Mononuclear cell (primary cell): ENCODE data around the gene TTC28. TPM values are rescaled to one million over a fixed set of nuclear protein-coding genes. Genes with fewer than 3 reads are reported as not detected.

Source experiments
- H3K27me3 ChIP-seq: 2 replicates; pipeline ENCODE4 v1.6.0; 2011; ENCODE audit warnings: low read length, control low read depth; ENCODE audit not compliant: insufficient read depth
- H3K4me1 ChIP-seq: 2 replicates; pipeline ENCODE4 v1.5.1; 2011; ENCODE audit warnings: mild to moderate bottlenecking, low read length, control low read depth; ENCODE audit not compliant: insufficient read depth
- H3K4me3 ChIP-seq: 2 replicates; pipeline ENCODE4 v1.5.1; 2011; ENCODE audit warnings: mild to moderate bottlenecking, low read length, moderate library complexity
- H3K9me3 ChIP-seq: 2 replicates; pipeline ENCODE4 v1.5.1; 2011; ENCODE audit warnings: low read depth, mild to moderate bottlenecking, control low read depth, low read length
- total RNA-seq: library from RNA; depleted of rRNA; stranded (reverse); fragments of >200 nt; gene quantifications from one replicate; pipeline ENCODE4 v1.2.3, GENCODE V29; 2012

TTC28 gene
- total RNA-seq, 1 donor = 1.5 TPM

GRCh38 chr22:28310299-28310698 is 369.3 kb downstream of the TTC28 start:
- Histone ChIP-seq H3K27me3 (no peaks in the 10 kb centered on the region), H3K9me3 (no peaks in the 10 kb centered on the region), H3K4me1 (no peaks in the 10 kb centered on the region), H3K4me3 (no peak overlapping the region)

GRCh38 chr22:28299753-28300152 is 379.9 kb downstream of the TTC28 start:
- Histone ChIP-seq H3K4me1 (peaks cover 11% of the 10 kb centered on the region), H3K9me3 (no peaks in the 10 kb centered on the region), H3K4me3 (no peak overlapping the region), H3K27me3 (no peaks in the 10 kb centered on the region)

GRCh38 chr22:28299309-28299708 is 380.3 kb downstream of the TTC28 start:
- Histone ChIP-seq H3K9me3 (no peaks in the 10 kb centered on the region), H3K27me3 (no peaks in the 10 kb centered on the region), H3K4me3 (no peak overlapping the region), H3K4me1 (peaks cover 11% of the 10 kb centered on the region)

GRCh38 chr22:28297504-28297903 is 382.1 kb downstream of the TTC28 start:
- Histone ChIP-seq H3K27me3 (no peaks in the 10 kb centered on the region), H3K9me3 (no peaks in the 10 kb centered on the region), H3K4me3 (no peak overlapping the region), H3K4me1 (peaks cover 11% of the 10 kb centered on the region)

- Histone ChIP-seq H3K4me1 (peaks cover 11% of the 10 kb centered on the region), H3K27me3 (no peaks in the 10 kb centered on the region), H3K9me3 (no peaks in the 10 kb centered on the region), H3K4me3 (no peak overlapping the region)
These were observed 383.2 kb downstream of the TTC28 start for GRCh38 chr22:28296452-28296851.

- Histone ChIP-seq H3K27me3 (no peaks in the 10 kb centered on the region), H3K9me3 (no peaks in the 10 kb centered on the region), H3K4me3 (no peak overlapping the region), H3K4me1 (no peaks in the 10 kb centered on the region)
These were observed 396.5 kb downstream of the TTC28 start for GRCh38 chr22:28283068-28283654.

GRCh38 chr22:28282405-28283067 is 397.1 kb downstream of the TTC28 start:
- Histone ChIP-seq H3K9me3 (no peaks in the 10 kb centered on the region), H3K27me3 (no peaks in the 10 kb centered on the region), H3K4me1 (no peaks in the 10 kb centered on the region)

GRCh38 chr22:28279888-28280287 is 399.8 kb downstream of the TTC28 start:
- Histone ChIP-seq H3K9me3 (no peaks in the 10 kb centered on the region), H3K4me1 (no peaks in the 10 kb centered on the region), H3K27me3 (no peaks in the 10 kb centered on the region), H3K4me3 (no peak overlapping the region)

More at GRCh38 chr22:28282405-28283067, 397.1 kb downstream of the TTC28 start:
- H3K4me3 ChIP-seq = no peak overlapping the region

GRCh38 chr22:28269277-28269676 is 410.4 kb downstream of the TTC28 start:
- H3K9me3 ChIP-seq = no peaks in the 10 kb centered on the region
- H3K27me3 ChIP-seq = no peaks in the 10 kb centered on the region
- H3K4me3 ChIP-seq = no peak overlapping the region
- H3K4me1 ChIP-seq = no peaks in the 10 kb centered on the region

GRCh38 chr22:28268850-28269249 is 410.8 kb downstream of the TTC28 start:
- Histone ChIP-seq H3K27me3 (no peaks in the 10 kb centered on the region), H3K4me3 (no peak overlapping the region), H3K4me1 (no peaks in the 10 kb centered on the region), H3K9me3 (no peaks in the 10 kb centered on the region)

- no peaks in the 10 kb centered on the region for H3K27me3 ChIP-seq
- H3K4me3 ChIP-seq = no peak overlapping the region
- H3K9me3 ChIP-seq = no peaks in the 10 kb centered on the region
- H3K4me1 ChIP-seq = no peaks in the 10 kb centered on the region
These were observed 411.5 kb downstream of the TTC28 start for GRCh38 chr22:28268171-28268570.

GRCh38 chr22:28260619-28261018 is 419.0 kb downstream of the TTC28 start:
- Histone ChIP-seq H3K27me3 (no peaks in the 10 kb centered on the region), H3K9me3 (no peaks in the 10 kb centered on the region), H3K4me1 (no peaks in the 10 kb centered on the region), H3K4me3 (no peak overlapping the region)

- Histone ChIP-seq H3K4me1 (no peaks in the 10 kb centered on the region), H3K27me3 (no peaks in the 10 kb centered on the region), H3K9me3 (no peaks in the 10 kb centered on the region), H3K4me3 (no peak overlapping the region)
These were observed 419.8 kb downstream of the TTC28 start for GRCh38 chr22:28259774-28260312.

- H3K27me3 ChIP-seq = no peaks in the 10 kb centered on the region
- no peaks in the 10 kb centered on the region for H3K9me3 ChIP-seq
- H3K4me3 ChIP-seq = no peak overlapping the region
- H3K4me1 ChIP-seq = no peaks in the 10 kb centered on the region
These were observed 425.2 kb downstream of the TTC28 start for GRCh38 chr22:28254396-28254795.

- no peaks in the 10 kb centered on the region for H3K9me3 ChIP-seq
These were observed 427.1 kb downstream of the TTC28 start for GRCh38 chr22:28252539-28252938.

More at GRCh38 chr22:28252539-28252938, 427.1 kb downstream of the TTC28 start:
- Histone ChIP-seq H3K27me3 (no peaks in the 10 kb centered on the region), H3K4me1 (no peaks in the 10 kb centered on the region), H3K4me3 (no peak overlapping the region)
